DND-41 (cell line): ENCODE results near the gene EVPLL.
"Not testable (repeated sequence)": the region's sequence is repeated elsewhere in the genome, so short reads cannot be mapped to it uniquely, and the experiment has no call there.

ENCODE experiments used
- EZH2 ChIP-seq: IDR thresholded peaks from 3 replicates; pipeline ENCODE4 v1.6.1; 2012; ENCODE audit warnings: borderline replicate concordance, low read depth, mild to moderate bottlenecking, moderate library complexity, low read length, inconsistent platforms; ENCODE audit not compliant: severe bottlenecking
- TF ChIP-seq, protein P1 (sequence below): IDR thresholded peaks from 2 replicates; pipeline ENCODE4 v1.5.1; 2012; ENCODE audit warnings: borderline replicate concordance, low read length, moderate library complexity, mild to moderate bottlenecking; ENCODE audit not compliant: poor library complexity, severe bottlenecking; ENCODE audit errors: extremely low read depth

- not testable (repeated sequence) for TF ChIP-seq EZH2
- TF ChIP-seq, protein P1, sequence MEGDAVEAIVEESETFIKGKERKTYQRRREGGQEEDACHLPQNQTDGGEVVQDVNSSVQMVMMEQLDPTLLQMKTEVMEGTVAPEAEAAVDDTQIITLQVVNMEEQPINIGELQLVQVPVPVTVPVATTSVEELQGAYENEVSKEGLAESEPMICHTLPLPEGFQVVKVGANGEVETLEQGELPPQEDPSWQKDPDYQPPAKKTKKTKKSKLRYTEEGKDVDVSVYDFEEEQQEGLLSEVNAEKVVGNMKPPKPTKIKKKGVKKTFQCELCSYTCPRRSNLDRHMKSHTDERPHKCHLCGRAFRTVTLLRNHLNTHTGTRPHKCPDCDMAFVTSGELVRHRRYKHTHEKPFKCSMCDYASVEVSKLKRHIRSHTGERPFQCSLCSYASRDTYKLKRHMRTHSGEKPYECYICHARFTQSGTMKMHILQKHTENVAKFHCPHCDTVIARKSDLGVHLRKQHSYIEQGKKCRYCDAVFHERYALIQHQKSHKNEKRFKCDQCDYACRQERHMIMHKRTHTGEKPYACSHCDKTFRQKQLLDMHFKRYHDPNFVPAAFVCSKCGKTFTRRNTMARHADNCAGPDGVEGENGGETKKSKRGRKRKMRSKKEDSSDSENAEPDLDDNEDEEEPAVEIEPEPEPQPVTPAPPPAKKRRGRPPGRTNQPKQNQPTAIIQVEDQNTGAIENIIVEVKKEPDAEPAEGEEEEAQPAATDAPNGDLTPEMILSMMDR, result not testable (repeated sequence)
These were observed 4.4 kb upstream of the EVPLL start for GRCh38 chr17:18373181-18373580.
